SK-N-MC (cell line): ENCODE data around the gene ACACA.

ENCODE experiments used
- DNase-seq: peaks from one replicate; pipeline ENCODE4 v3.0.0-alpha.2; 2011; ENCODE audit warnings: low read depth, low spot score
- H3K27ac ChIP-seq: fragments of 200-600 bp; sonication (generic); 2 replicates; pipeline ENCODE4 v1.5.1; 2016; ENCODE audit warnings: mixed run types
- H3K36me3 ChIP-seq: fragments of 200-600 bp; sonication (generic); 2 replicates; pipeline ENCODE4 v1.6.1; 2017; ENCODE audit warnings: antibody characterized with exemption, low read length, mixed read lengths; ENCODE audit not compliant: insufficient read depth
- H3K4me3 ChIP-seq: fragments of 200-600 bp; sonication (generic); 2 replicates; pipeline ENCODE4 v1.5.1; 2016
- H3K9ac ChIP-seq: fragments of 200-600 bp; sonication (generic); 2 replicates; pipeline ENCODE4 v1.8.0; 2017; ENCODE audit warnings: mixed run types, mixed read lengths; ENCODE audit not compliant: insufficient read length
- H3K9me3 ChIP-seq: fragments of 200-600 bp; sonication (generic); 2 replicates; pipeline ENCODE4 v1.6.1; 2017; ENCODE audit warnings: low read depth, mild to moderate bottlenecking, antibody characterized with exemption, low read length, moderate library complexity, mixed read lengths
- EZH2 ChIP-seq: fragments of 200-600 bp; sonication (generic); IDR thresholded peaks from one replicate; pipeline ENCODE4 v1.6.1; 2017; ENCODE audit warnings: antibody characterized with exemption
- FOXP2 ChIP-seq: optimal IDR thresholded peaks from 2 replicates; pipeline ENCODE3; 2011; ENCODE audit warnings: mild to moderate bottlenecking, moderate library complexity; ENCODE audit not compliant: insufficient read depth; ENCODE audit errors: extremely low read length, control extremely low read depth
- POLR2AphosphoS5 ChIP-seq: IDR thresholded peaks from 2 replicates; pipeline ENCODE4 v1.6.1; 2012; ENCODE audit warnings: mild to moderate bottlenecking, low read depth, low read length, borderline replicate concordance

Gene ACACA

DNA sequence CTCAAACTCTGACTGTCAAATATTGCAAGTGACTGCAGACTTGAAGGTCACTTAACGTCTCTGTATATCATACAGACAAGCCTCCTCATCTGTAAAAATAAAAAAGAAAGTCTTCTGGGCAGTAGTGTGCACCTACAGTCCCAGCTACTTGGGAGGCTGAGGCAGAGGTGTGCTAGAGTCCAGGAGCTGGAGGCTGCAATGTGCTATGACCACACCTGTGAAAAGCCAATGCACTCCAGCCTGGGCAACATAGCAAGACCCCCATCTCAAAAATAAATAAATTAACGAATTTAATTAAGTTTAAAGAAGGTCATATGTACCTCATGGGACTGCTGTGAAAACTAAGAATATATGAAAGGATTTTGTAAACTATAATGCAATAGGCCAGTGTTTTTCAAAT, 65.8 kb downstream of the ACACA start:
- no peak overlapping the region for H3K27ac ChIP-seq
- no peaks in the 10 kb centered on the region for H3K9me3 ChIP-seq
- peaks cover 14% of the 10 kb centered on the region; the same call in 1 of the 2 replicates for H3K36me3 ChIP-seq
- no peak for TF ChIP-seq POLR2AphosphoS5
- no peak for TF ChIP-seq EZH2
- no peak for TF ChIP-seq FOXP2
- H3K9ac ChIP-seq: no peak overlapping the region
- no peak for DNase-seq
- no peak overlapping the region for H3K4me3 ChIP-seq

GRCh38 chr17:37339321-37339720, 67.3 kb downstream of the ACACA start:
- TF ChIP-seq POLR2AphosphoS5 (no peak), FOXP2 (no peak), EZH2 (no peak)
- Histone ChIP-seq H3K9me3 (no peaks in the 10 kb centered on the region), H3K27ac (no peak overlapping the region), H3K36me3 (peaks cover 8% of the 10 kb centered on the region; the same call in 1 of the 2 replicates), H3K4me3 (no peak overlapping the region), H3K9ac (no peak overlapping the region)
- DNase-seq: no peak

- H3K27ac ChIP-seq: no peak overlapping the region
- no peaks in the 10 kb centered on the region for H3K9me3 ChIP-seq
- peaks cover 8% of the 10 kb centered on the region; the same call in 1 of the 2 replicates for H3K36me3 ChIP-seq
- H3K9ac ChIP-seq: no peak overlapping the region
- no peak for TF ChIP-seq EZH2
- TF ChIP-seq POLR2AphosphoS5: no peak
- TF ChIP-seq FOXP2: no peak
- no peak overlapping the region for H3K4me3 ChIP-seq
- DNase-seq: no peak
Measured at GRCh38 chr17:37338847-37339246, 67.8 kb downstream of the ACACA start.

- H3K27ac ChIP-seq: no peak overlapping the region; the same call in 1 of the 2 replicates
- H3K36me3 ChIP-seq: peaks cover 26% of the 10 kb centered on the region
- H3K9me3 ChIP-seq: no peaks in the 10 kb centered on the region
- TF ChIP-seq FOXP2 (no peak), EZH2 (no peak), POLR2AphosphoS5 (no peak)
- H3K9ac ChIP-seq: no peak overlapping the region
- DNase-seq: no peak
- H3K4me3 ChIP-seq: no peak overlapping the region
Measured at GRCh38 chr17:37327341-37328090, 79.1 kb downstream of the ACACA start.

DNA sequence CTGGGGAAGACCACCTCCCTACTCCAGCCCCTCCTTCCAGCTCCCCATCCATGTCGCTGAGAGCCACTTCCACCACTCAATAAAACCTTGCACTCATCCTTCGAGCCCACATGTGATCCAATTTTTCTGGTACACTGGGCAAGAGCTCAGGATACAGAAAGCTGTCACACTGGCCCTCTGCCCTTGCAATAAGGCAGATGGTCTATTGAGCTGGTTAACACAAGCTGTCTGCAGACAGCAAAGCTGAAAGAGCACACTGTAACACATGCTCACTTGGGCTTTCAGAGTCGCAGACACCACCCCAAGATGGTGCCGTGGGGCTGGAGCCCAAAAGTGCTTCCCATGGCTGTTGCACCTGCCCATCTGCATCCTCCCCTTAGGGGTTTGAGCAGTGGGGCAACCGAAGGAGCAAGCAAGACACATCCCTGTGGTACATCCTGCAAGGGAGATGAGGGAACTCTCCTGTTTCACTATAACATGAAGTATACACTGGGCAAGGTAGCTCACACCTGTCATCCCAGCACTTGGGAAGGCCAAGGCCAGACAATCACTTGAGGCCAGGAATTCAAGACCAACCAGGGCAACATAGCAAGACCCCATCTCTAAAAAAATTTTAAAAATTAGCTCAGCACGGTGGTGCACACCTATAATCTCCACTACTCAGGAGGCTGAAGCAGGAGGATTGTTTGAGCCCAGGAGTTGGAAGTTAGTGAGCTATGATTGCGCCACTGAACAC, 83.6 kb downstream of the ACACA start:
- H3K4me3 ChIP-seq: no peak overlapping the region
- no peak overlapping the region for H3K9ac ChIP-seq
- no peak for TF ChIP-seq EZH2
- no peak for TF ChIP-seq FOXP2
- no peak for TF ChIP-seq POLR2AphosphoS5
- H3K36me3 ChIP-seq: peaks cover 12% of the 10 kb centered on the region
- DNase-seq: no peak
- no peaks in the 10 kb centered on the region for H3K9me3 ChIP-seq
- no peak overlapping the region for H3K27ac ChIP-seq

GRCh38 chr17:37322106-37322505, 84.5 kb downstream of the ACACA start:
- Histone ChIP-seq H3K27ac (peak overlapping the region; percentile 40; the same call in 1 of the 2 replicates), H3K36me3 (peaks cover 12% of the 10 kb centered on the region), H3K9ac (no peak overlapping the region), H3K9me3 (no peaks in the 10 kb centered on the region), H3K4me3 (no peak overlapping the region)
- DNase-seq: no peak
- TF ChIP-seq EZH2 (no peak), POLR2AphosphoS5 (no peak), FOXP2 (no peak)

DNA sequence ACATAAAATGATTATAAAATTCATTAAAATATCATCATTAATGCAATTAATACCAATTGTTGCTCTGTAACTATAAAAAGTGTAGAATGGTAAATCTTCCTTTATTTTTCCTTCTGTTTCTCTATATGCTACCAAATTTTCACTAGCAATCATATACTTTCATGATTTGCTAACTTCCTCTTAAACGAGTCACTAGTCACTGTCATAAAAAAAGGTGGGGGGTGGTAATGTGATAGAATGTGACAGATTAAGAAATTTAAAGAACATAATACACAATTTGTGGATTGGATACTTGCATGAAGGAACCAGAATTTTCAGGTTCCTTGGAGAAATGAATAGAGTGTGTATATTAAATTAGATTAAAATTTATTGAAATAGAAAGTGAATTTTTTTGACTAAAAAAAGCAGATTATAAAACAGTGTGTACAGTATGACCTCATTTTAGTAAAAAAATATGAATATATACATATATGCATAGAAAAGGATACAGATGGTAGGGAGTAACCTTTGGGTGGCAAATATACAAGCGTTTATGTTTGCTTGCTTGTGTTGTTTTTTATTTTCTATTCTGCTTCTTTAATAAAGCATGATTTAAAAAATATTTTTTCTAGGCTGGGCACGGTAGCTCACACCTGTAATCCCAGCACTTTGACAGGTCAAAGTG, 87.6 kb downstream of the ACACA start:
- TF ChIP-seq FOXP2 (no peak), EZH2 (no peak), POLR2AphosphoS5 (no peak)
- H3K9me3 ChIP-seq: no peaks in the 10 kb centered on the region
- no peak overlapping the region for H3K4me3 ChIP-seq
- no peak overlapping the region for H3K27ac ChIP-seq
- no peak for DNase-seq
- peaks cover 12% of the 10 kb centered on the region; the same call in 1 of the 2 replicates for H3K36me3 ChIP-seq
- H3K9ac ChIP-seq: no peak overlapping the region

GRCh38 chr17:37317867-37318266, 88.8 kb downstream of the ACACA start:
- no peak overlapping the region for H3K27ac ChIP-seq
- DNase-seq: no peak
- peaks cover 9% of the 10 kb centered on the region; the same call in 1 of the 2 replicates for H3K36me3 ChIP-seq
- no peaks in the 10 kb centered on the region for H3K9me3 ChIP-seq
- H3K9ac ChIP-seq: no peak overlapping the region
- TF ChIP-seq POLR2AphosphoS5 (no peak), EZH2 (no peak), FOXP2 (no peak)
- no peak overlapping the region for H3K4me3 ChIP-seq
